HG02870 (cell line): ENCODE results near the gene ZP1.

Source experiments
- ATAC-seq: cut with Tn5 transposase; IDR thresholded peaks from one replicate; pipeline ENCODE4 v1.9.1; 2021; ENCODE audit warnings: mild to moderate bottlenecking, moderate library complexity; ENCODE audit not compliant: unreplicated experiment

ZP1 gene

DNA sequence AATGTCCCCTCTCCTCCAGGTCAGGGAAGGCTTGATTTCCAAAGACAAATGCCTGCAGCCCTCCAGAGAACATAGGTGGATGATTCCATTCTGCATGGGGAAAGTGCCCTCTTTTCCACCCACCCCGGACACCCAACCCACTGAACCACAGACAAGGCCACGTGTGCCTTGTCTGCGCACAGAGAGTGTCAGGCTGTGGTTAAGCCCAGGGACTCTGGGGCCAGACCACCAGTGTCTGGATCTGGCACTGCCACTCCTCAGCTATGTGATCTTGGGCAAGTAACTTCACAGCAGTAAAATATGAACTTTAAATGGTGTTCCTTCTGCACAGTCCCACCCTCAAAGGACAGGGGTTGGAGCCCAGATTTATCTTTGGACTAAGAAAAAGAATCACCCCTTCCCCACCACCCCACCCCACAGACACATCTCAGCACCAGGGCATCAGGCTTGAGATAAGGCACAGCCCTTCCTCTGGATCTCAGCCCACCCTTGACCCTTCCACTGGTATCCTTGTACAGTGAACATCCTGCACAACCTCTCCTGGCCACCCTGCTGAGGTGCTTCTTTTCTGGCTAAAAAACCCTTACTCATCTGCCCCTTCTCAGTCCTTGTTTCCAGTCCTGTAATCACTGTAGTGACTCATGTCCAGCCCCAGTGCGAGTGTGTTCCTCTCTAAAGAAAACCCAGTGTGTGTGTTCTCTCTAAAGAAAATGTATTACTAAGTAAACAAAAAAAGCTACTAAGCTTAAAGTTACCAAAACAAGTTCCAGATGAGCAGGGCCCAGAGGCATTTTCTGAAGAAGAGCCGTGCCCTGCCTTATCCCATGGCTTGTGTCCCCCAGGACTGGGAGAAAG is 9.7 kb upstream of the ZP1 start:
- ATAC-seq = no peak

DNA sequence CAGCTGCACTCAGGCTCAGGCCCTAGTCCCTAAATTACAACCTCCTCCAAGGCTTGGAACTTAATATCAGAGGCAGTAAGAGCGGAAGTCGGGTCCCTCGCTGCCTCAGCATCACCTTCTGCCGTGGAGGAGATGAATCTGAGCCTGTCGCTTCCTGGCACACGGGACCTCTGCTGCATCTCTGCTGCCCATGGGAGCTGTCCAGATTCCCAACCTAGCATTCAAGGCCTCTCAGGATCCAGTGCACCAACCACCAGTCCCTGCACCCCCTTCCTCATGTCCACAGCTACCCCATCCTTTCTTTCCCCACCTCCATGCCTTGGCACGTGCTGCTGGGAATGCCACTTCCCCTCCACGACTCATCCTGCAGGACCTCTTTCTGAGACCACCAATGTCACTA is 9.1 kb upstream of the ZP1 start:
- no peak for ATAC-seq

DNA sequence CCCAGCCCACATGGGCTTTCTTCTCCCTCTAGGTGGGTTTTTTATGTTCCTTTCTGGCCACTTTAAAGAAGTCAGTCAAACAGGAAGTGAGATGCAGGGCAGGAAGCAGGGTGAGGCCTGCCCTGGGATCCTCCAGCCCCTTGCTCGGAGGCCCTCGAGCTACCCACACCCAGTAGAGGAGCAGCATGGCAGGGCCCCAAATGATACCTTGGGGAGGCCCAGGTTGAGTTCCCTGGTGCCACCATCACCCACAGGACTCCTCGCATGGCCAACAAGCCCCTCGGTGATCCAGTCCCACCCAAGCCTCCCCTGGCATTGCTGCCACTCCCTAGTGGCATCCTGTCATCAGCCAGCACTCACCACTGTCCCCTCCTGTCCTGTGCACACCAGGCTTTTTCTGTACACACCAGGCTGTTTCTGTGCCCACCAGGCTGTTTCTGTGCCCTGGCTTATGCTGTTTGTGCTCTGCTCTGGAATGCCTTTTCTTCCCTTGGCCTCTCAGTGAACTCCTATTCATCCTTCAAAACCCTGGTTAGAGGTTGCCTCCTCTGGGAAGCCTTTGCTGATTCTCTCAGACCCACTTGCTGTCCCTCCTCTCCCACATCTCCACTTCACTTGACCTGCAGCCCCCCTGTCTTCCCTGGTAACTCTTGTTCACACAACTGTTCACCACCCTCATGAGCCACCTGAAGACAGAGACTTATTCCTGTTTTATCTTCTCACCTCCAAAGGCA is 8.4 kb upstream of the ZP1 start:
- ATAC-seq = no peak

DNA sequence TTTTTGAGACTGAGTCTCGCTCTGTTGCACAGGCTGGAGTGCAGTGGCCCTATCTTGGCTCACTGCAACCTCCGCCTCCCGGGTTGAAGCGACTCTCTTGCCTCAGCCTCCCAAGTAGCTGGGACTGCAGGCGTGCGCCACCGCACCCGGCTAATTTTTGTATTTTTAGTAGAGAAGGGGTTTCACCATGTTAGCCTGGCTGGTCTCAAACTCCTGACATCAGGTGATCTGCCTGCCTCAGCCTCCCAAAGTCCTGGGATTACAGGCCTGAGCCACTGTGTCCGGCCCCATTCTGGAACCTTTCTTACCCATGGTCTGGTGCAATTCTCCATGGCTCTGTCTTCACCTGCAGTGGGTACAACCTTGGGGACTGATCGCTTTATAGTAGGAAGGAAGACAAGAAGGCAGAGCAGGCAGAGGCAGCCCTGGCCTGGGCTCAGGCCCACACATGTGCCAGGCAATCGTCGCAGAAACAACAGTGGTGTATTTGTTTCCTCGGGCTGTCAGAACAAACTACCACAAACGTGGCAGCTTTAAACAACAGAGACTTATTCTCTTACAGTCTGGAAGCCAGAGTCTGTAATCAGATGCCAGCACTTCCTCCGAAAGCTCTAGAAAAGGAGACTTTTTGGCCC is 7.6 kb upstream of the ZP1 start:
- ATAC-seq = no peak

DNA sequence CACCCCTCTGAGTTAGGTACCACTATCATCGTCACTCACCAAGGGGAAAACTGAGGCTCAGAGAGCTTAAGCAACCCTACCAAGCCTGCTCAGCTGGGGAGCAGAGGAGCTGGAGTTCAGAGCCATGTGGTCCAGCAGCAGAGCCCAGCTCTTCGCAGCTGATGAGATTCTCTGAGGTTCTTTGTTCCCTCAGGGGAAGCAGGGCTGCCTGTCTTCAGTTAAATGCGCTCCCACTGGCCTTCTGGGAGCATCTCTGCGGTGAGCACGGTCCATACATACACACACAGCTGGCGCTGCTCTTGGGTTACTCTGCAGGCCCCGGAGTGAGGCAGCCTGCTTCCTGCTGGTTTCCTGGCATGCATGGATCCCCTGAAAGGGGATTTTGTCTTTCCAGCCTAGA is 6.4 kb upstream of the ZP1 start:
- ATAC-seq = no peak

DNA sequence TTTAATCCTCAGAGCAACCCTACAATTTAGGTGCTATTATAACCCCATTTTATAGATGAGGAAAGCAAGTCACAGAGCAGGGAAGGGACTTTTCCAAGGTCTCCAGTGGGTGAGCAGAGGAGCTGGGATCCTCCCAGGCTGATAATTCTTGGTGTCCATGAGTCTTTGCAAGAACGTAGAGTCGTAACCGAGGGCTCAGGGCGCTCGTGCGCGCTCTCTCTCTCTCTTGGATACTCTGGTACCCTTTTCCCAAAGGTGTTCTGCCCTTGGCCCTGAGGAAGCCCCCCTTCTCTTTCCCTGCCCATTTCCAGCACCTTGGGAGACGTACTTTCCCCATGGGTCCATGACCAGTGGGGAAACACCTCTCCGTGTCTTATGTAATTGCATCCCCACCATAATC is 5.2 kb upstream of the ZP1 start:
- no peak for ATAC-seq

DNA sequence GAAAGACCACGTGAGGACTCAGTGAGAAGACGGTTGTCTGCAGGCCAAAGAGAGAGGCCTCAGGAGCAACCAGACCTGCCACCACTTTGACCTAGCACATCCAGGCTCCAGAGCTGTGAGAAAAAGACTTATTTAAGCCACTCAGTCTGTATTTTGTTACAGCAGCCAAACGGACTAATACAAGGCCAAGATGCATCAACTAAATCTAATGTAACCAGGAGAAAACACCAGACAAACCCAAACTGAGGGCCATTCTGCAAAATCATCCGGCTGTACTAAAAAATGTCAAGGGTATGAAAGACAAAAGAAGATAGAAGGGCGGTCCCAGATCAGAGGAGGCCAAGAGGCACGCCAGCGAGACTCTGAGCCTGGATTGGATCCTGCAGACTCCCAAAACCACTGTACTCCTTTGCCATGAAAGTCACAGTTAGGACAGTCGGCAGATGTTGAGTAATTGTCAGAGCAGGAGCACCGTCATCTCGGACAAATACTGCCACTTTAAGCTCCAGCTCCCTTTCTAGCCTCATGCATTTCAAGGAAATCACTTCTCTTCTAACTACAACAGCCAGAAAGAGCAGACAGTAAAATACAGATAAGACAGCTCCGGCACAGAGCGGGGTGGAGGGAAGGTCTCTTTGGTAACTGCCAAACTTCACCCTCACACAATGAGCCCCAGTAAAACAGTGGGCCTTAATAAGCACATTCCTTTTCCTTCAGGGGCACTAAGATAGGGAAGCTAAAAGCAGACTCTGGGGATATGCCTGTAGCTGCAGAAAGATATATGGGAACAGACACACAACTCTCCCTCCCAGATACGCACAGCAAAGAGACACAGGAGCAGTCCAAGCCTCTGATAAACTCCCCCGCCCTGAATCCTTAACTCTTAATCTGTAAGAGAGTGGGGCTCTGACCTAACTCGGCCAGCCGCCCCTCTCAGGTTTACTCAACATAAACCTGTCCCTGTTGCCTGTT is 3.5 kb upstream of the ZP1 start:
- no peak for ATAC-seq

DNA sequence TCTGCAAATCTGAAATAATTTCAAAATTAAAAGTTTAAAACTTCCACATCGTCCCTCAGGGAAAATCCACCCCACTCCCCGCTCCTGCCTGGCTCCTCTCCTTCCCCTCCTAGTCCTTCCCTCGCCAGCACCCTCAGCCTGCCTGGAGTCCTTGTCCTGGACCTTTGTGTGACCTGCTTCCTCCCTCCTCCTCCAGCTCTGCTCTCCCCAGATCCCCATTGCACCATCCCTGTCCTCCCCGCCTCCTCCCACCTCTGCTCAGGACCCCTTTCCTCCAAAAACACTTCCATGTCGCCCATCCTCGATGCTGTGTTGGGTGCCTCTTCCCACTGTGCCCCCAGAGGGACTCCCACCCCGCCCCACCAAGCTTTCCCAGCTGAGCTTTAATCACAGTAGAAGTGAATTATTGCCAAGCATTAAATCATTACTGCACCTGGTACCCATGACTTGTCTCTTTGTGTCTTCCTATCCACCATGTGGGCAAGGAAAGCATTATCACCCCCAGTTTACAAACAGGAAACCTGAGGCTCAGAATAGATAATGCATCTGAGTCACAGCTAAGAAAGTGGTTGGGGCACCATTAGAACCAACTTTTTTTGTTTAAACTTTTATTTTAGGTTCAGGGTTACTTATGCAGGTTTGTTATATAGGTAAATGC is 2.4 kb upstream of the ZP1 start:
- no peak for ATAC-seq

DNA sequence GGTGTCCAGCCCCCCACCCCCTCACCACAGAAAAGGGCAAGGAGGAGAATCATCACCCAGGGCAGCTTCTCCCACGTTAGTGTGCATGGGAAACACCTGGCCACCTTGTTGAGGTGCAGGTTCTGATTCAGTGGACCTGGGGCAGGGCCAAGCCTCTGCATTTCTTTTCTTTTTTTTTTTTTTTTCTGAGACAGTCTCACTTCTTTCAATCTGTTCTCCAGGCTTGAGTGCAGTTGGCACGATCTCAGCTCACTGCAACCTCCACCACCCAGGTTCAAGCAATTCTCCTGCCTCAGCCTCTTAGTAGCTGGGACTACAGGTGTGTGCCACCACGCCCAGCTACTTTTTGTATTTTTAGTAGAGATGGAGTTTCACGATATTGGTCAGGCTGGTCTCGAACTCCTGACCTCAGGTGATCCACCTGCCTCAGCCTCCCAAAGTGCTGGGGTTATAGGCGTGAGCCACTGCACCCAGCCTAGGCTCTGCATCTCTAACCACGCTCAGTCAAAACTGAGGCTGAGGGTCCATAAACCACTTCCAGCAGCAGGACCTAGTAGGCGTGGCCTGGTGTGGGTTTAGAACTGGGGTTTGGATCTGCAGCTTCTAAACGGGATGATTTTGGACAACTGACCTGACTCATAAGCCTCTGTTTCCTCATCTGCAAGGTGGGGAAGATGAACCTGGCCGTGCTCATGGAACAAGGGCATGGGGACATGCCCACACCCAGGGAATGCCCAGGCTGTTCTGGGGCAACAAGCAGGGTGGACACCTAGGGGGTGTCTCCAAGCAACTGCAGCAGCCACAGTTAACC is 734 bp downstream of the ZP1 start:
- no peak for ATAC-seq

DNA sequence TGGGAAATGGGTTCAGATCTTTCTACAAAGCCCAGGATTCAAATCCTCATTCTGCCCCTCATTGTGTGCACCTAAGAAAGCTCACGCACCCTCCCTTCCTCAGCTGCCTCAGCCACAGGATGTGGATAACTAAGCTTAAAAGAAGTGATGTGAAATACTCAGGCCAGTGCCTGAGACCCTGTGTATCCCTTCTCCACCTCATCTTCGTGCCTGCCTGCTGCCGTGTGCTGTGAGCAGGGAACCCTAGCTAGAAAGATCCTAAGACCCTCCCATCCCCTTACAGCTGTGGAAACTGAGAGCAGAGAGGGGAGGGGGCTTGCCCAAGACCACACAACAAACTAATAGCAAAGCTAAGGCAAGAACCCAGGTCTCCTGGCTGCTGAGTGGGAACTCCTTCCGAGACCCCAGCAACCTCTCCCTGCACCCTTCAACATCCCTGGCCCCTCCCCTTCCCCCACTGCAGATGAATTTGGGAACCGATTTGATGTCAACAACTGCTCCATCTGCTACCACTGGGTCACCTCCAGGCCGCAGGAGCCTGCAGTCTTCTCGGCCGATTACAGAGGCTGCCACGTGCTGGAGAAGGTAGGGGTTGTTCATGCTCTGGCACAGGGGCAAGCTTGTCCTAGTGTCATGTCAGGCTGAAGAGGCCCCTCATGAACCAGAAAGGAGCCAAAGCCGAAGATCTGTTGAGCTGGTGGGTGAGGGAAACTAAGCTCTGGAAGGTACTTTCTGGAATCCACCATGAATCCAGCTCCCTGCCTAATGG is 1.5 kb downstream of the ZP1 start:
- no peak for ATAC-seq

DNA sequence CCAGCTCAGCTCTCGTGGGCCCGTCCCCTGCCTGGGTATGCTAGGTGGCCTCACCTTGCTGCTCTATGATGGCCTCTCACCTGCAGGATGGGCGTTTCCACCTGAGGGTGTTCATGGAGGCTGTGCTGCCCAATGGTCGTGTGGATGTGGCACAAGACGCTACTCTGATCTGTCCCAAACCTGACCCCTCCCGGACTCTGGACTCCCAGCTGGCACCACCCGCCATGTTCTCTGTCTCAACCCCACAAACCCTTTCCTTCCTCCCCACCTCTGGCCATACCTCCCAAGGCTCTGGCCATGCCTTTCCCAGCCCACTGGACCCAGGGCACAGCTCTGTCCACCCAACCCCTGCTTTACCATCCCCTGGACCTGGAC is 2.1 kb downstream of the ZP1 start:
- ATAC-seq = no peak

DNA sequence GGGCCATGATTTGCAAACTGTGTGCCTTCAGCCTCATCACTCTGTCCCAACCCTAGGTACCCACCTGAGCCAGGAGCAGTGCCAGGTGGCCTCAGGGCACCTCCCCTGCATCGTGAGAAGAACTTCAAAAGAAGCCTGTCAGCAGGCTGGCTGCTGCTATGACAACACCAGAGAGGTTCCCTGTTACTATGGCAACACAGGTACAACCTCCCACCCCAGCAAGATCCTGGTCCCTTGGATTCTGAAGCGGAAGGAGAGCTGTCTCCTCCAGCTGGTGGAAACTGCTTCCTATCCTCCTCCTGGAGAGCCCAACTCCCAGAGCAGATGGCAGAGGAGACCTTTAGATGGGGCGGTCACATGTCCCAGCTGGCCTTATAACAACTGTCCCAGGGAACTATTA is 2.9 kb downstream of the ZP1 start:
- ATAC-seq = no peak

DNA sequence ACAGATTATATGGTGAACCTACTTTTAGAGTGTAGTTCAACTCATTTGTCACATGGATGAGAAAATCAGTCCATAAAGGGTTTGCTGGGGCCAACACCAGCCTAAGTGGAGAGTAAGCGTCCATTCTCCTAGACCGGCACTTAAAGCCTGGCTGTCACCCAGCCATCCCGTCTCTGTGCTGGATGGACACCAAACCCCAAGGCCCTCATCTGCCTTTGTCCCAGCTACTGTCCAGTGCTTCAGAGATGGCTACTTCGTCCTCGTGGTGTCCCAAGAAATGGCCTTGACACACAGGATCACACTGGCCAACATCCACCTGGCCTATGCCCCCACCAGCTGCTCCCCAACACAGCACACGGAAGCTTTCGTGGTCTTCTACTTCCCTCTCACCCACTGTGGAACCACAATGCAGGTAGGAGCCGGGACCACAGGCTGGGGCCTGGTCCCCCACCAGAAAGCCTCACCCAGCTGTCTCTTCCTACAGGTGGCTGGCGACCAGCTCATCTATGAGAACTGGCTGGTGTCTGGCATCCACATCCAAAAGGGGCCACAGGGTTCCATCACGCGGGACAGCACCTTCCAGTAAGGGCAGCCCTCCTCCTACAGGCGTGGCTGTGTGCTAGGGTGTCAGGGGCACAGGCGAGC is 3.5 kb downstream of the ZP1 start:
- ATAC-seq = no peak

DNA sequence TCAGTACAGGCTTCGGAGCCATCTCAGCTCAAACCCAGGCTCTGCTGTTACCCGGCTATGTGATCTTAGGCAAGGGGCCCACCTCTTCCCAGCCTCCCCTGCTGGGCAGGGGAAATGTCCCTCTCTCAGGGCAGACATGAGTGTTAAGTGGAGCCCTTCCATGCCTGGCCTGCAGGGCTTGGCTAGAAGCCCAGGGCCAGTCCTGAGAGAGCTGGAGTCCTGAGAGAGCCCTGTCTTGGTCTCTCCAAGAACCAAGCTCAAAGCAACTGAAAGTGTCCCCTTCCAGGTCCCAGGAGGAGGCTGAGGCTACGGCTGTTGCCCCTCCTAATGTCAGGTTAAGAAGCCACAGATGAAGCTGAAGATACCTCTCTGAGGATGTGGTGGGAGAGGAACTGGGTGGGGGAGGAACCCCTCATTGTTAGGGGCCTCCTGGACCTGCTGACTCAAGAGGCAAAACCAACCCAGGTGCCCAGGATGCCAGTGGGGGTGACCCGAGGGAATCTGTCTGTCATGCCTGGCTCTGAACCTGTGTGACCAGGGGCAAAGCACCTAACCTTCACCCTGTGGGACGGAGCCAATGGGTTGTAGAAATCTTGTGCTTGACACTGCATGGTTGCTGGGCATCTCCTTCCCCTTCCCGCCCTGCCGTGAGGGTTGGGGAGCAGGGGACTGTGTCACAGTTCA is 4.2 kb downstream of the ZP1 start:
- no peak for ATAC-seq

DNA sequence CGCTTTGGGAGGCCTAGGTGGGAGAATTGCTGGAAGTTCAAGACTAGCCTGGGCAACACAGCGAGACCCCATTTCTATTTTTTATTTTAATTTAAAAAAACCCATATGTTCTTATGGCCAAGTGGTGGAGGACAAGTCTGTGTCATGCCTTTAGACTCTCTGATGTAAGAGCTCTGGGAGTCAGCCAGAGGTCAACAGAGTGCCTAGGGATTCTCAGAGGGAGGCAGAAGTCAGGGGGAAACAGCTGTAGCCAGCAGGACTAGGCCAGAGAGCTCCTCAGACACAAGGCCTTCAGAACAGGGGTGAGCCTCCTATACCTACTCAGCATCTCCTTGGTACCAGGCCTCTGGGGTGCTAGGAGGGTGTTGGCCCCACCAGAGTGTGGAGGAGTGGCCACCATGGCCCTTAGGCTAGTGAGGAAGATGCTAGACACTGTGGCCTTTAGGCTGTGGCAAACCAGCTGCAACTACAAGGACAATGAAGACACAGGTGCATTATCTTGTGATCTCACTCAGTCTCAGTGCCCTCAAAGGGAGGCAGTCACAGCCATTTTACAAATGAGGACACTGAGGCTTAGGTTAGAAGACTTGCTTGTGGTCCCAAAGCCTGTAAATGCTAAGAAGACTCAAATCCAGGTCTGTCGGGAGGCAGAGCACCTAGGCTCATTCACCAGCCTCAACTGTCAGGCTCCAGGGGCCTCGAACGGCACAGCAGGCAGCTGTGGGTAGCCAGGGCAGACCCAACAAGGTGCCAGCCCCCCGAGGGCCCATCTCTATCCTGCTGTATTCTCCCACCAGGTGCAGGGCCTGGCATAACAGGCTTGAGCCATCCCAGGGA is 5.0 kb downstream of the ZP1 start:
- no peak for ATAC-seq

DNA sequence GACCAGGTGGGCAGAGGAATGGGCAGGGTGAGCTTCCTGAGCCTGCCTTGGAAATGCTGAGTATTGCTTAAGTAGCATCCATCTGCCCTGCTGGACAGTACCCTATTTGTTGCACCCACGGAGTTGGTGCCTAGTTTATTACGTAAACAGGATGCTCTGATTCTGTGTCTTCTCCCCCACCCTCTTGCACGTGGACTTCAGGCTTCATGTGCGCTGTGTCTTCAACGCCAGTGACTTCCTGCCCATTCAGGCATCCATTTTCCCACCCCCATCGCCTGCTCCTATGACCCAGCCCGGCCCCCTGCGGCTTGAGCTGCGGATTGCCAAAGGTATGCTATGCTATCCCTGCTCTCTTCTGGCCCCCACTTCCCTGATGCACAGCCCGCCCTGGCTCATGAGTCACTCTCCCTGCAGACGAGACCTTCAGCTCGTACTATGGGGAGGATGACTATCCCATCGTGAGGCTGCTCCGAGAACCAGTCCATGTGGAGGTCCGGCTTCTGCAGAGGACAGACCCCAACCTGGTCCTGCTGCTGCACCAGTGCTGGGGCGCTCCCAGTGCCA is 5.7 kb downstream of the ZP1 start:
- ATAC-seq = no peak

DNA sequence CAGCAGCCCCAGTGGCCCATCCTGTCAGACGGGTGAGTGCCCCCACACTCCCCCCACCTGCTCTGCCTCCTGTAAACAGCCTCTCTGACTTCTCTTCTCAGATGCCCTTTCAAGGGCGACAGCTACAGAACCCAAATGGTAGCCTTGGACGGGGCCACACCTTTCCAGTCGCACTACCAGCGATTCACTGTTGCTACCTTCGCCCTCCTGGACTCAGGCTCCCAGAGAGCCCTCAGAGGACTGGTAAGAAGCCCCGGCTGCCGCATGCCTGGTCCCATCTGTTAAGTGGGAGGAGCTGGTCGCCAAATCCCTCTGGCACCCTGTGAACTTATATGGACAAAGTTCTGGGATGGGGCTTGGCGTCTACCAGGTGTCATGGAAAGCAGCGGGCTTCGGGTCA is 6.2 kb downstream of the ZP1 start:
- ATAC-seq = no peak
